HepG2 (cell line): ENCODE data around the gene FSCN2. TPM values are rescaled to one million over a fixed set of nuclear protein-coding genes. Genes with fewer than 3 reads are reported as not detected.

ENCODE experiments used
- ARNT ChIP-seq: fragments of 450-650 bp; IDR thresholded peaks from 2 replicates; pipeline ENCODE4 v1.6.1; 2017
- HOXA7 ChIP-seq: sonication (generic); formaldehyde crosslinking; IDR thresholded peaks from 2 replicates; pipeline ENCODE4 v1.8.1; 2022; ENCODE audit warnings: mild to moderate bottlenecking, missing genetic modification reagents, moderate library complexity
- IKZF4 ChIP-seq: sonication (generic); formaldehyde crosslinking; IDR thresholded peaks from 2 replicates; pipeline ENCODE4 v1.5.1; 2020; ENCODE audit warnings: borderline replicate concordance, mild to moderate bottlenecking, low read depth, missing genetic modification reagents; ENCODE audit errors: not compliant biosample characterization
- KLF13 ChIP-seq: sonication (generic); formaldehyde crosslinking; IDR thresholded peaks from 2 replicates; pipeline ENCODE4 v1.4.0; 2020; ENCODE audit warnings: mild to moderate bottlenecking, missing genetic modification reagents
- RARA ChIP-seq: IDR thresholded peaks from 2 replicates; pipeline ENCODE4 v1.6.1; 2016; ENCODE audit warnings: missing genetic modification reagents, missing compliant biosample characterization
- ZNF546 ChIP-seq: sonication (generic); formaldehyde crosslinking; conservative IDR thresholded peaks from 2 replicates; pipeline ENCODE4 v1.8.1; 2023; ENCODE audit warnings: mild to moderate bottlenecking, missing genetic modification reagents
- ZNF670 ChIP-seq: sonication (generic); formaldehyde crosslinking; IDR thresholded peaks from 2 replicates; pipeline ENCODE4 v1.8.0; 2022; ENCODE audit warnings: mild to moderate bottlenecking, missing genetic modification reagents, borderline replicate concordance
- polyA plus RNA-seq, 8 experiments: library from polyadenylated mRNA; depleted of rRNA in 3 of 8; stranded (reverse) in 7 of 8; unstranded in 1 of 8; fragments of >200 nt; fragmentation: Illumina TruSeq in 4 of 8; extraction: Trizol in 4 of 8; gene quantifications; 2 replicates each; pipeline versions ENCODE4 v1.2.1 to v1.2.3, GENCODE V29; 2011 to 2016; ENCODE audit warnings: low read depth in 4 of 8, missing spikeins in 1 of 8, mixed read lengths in 1 of 8; ENCODE audit not compliant: insufficient read depth in 1 of 8
- total RNA-seq, 5 experiments: library from RNA; depleted of rRNA; stranded (reverse); fragments of >200 nt; fragmentation: Illumina TruSeq; extraction: Trizol; gene quantifications; 2 replicates each; pipeline ENCODE4 v1.2.3, GENCODE V29; 2016; ENCODE audit warnings: low read depth in 1 of 5
- TF ChIP-seq, protein P1 (sequence below): sonication (generic); formaldehyde crosslinking; conservative IDR thresholded peaks from 2 replicates; pipeline ENCODE4 v1.4.0; 2020; ENCODE audit warnings: missing genetic modification reagents
- TF ChIP-seq, protein P2 (sequence below): sonication (generic); formaldehyde crosslinking; IDR thresholded peaks from 2 replicates; pipeline ENCODE4 v1.5.0; 2020; ENCODE audit warnings: mild to moderate bottlenecking, missing genetic modification reagents, borderline replicate concordance
- TF ChIP-seq, protein P3 (sequence below): sonication (generic); formaldehyde crosslinking; IDR thresholded peaks from 2 replicates; pipeline ENCODE4 v1.5.0; 2020; ENCODE audit warnings: mild to moderate bottlenecking, missing genetic modification reagents
- TF ChIP-seq, protein P4 (sequence below): sonication (generic); formaldehyde crosslinking; IDR thresholded peaks from 2 replicates; pipeline ENCODE4 v1.4.0; 2020; ENCODE audit warnings: missing genetic modification reagents

The FSCN2 gene
- total and polyA plus RNA-seq, 2 of the 13 experiments (the other 11 are each of a cell fraction or from before 2014, with no cell fraction given) = 0.09 TPM; not detected in 1

DNA sequence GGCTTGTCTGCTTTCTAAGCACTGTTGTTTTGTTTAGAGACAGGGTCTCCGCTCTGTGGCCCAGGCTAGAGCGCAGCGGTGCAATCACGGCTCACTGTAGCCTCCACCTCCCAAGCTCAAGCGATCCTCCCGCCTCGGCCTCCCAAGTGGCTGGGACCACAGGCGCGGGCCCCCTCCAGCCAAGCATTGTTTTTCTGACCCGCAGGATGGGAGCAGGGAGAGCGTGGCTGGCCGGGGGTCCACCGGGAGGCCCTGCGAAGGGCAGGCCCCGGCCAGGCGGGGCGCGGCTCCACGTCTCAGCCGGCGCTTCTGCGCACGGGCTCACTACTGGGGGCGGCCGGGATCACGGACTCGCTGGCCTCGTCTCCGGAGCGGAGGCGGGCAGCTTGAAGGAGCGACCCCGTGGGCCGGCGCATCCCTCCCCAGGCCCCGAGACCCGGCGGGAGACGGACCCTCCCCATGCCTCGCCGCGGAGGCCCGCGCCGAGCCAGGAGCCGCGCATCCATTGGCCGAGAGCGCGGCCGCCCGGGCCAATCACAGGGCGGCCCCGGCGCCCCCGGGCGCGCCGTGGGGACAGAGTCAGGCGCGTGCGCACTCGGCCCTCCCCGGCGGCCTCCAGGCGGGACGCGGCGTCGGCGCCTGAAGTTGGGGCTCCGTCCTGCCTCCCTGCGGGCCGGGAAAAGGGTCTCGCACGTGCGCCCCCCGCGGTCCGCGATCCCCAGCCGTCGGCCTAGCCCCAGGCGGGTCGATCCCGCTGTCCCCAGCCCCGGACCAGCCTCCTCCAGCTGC, 40.5 kb upstream of the FSCN2 start (continued):
- TF ChIP-seq, protein P1, sequence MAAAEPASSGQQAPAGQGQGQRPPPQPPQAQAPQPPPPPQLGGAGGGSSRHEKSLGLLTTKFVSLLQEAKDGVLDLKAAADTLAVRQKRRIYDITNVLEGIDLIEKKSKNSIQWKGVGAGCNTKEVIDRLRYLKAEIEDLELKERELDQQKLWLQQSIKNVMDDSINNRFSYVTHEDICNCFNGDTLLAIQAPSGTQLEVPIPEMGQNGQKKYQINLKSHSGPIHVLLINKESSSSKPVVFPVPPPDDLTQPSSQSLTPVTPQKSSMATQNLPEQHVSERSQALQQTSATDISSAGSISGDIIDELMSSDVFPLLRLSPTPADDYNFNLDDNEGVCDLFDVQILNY = peak; percentile 72
- TF ChIP-seq RARA = 0 out of 2 replicates have a peak, but pooled peaks have one; percentile 28
- TF ChIP-seq, protein P2, sequence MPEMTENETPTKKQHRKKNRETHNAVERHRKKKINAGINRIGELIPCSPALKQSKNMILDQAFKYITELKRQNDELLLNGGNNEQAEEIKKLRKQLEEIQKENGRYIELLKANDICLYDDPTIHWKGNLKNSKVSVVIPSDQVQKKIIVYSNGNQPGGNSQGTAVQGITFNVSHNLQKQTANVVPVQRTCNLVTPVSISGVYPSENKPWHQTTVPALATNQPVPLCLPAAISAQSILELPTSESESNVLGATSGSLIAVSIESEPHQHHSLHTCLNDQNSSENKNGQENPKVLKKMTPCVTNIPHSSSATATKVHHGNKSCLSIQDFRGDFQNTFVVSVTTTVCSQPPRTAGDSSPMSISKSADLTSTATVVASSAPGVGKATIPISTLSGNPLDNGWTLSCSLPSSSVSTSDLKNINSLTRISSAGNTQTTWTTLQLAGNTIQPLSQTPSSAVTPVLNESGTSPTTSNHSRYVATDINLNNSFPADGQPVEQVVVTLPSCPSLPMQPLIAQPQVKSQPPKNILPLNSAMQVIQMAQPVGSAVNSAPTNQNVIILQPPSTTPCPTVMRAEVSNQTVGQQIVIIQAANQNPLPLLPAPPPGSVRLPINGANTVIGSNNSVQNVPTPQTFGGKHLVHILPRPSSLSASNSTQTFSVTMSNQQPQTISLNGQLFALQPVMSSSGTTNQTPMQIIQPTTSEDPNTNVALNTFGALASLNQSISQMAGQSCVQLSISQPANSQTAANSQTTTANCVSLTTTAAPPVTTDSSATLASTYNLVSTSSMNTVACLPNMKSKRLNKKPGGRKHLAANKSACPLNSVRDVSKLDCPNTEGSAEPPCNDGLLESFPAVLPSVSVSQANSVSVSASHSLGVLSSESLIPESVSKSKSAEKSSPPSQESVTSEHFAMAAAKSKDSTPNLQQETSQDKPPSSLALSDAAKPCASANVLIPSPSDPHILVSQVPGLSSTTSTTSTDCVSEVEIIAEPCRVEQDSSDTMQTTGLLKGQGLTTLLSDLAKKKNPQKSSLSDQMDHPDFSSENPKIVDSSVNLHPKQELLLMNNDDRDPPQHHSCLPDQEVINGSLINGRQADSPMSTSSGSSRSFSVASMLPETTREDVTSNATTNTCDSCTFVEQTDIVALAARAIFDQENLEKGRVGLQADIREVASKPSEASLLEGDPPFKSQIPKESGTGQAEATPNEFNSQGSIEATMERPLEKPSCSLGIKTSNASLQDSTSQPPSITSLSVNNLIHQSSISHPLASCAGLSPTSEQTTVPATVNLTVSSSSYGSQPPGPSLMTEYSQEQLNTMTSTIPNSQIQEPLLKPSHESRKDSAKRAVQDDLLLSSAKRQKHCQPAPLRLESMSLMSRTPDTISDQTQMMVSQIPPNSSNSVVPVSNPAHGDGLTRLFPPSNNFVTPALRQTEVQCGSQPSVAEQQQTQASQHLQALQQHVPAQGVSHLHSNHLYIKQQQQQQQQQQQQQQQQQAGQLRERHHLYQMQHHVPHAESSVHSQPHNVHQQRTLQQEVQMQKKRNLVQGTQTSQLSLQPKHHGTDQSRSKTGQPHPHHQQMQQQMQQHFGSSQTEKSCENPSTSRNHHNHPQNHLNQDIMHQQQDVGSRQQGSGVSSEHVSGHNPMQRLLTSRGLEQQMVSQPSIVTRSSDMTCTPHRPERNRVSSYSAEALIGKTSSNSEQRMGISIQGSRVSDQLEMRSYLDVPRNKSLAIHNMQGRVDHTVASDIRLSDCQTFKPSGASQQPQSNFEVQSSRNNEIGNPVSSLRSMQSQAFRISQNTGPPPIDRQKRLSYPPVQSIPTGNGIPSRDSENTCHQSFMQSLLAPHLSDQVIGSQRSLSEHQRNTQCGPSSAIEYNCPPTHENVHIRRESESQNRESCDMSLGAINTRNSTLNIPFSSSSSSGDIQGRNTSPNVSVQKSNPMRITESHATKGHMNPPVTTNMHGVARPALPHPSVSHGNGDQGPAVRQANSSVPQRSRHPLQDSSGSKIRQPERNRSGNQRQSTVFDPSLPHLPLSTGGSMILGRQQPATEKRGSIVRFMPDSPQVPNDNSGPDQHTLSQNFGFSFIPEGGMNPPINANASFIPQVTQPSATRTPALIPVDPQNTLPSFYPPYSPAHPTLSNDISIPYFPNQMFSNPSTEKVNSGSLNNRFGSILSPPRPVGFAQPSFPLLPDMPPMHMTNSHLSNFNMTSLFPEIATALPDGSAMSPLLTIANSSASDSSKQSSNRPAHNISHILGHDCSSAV (CRISPR knock-in tag) = no peak
- TF ChIP-seq IKZF4 (CRISPR knock-in tag) = peak; percentile 90
- TF ChIP-seq HOXA7 (CRISPR knock-in tag) = no peak
- TF ChIP-seq, protein P3, sequence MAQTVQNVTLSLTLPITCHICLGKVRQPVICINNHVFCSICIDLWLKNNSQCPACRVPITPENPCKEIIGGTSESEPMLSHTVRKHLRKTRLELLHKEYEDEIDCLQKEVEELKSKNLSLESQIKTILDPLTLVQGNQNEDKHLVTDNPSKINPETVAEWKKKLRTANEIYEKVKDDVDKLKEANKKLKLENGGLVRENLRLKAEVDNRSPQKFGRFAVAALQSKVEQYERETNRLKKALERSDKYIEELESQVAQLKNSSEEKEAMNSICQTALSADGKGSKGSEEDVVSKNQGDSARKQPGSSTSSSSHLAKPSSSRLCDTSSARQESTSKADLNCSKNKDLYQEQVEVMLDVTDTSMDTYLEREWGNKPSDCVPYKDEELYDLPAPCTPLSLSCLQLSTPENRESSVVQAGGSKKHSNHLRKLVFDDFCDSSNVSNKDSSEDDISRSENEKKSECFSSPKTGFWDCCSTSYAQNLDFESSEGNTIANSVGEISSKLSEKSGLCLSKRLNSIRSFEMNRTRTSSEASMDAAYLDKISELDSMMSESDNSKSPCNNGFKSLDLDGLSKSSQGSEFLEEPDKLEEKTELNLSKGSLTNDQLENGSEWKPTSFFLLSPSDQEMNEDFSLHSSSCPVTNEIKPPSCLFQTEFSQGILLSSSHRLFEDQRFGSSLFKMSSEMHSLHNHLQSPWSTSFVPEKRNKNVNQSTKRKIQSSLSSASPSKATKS (CRISPR knock-in tag) = no peak
- TF ChIP-seq, protein P4, sequence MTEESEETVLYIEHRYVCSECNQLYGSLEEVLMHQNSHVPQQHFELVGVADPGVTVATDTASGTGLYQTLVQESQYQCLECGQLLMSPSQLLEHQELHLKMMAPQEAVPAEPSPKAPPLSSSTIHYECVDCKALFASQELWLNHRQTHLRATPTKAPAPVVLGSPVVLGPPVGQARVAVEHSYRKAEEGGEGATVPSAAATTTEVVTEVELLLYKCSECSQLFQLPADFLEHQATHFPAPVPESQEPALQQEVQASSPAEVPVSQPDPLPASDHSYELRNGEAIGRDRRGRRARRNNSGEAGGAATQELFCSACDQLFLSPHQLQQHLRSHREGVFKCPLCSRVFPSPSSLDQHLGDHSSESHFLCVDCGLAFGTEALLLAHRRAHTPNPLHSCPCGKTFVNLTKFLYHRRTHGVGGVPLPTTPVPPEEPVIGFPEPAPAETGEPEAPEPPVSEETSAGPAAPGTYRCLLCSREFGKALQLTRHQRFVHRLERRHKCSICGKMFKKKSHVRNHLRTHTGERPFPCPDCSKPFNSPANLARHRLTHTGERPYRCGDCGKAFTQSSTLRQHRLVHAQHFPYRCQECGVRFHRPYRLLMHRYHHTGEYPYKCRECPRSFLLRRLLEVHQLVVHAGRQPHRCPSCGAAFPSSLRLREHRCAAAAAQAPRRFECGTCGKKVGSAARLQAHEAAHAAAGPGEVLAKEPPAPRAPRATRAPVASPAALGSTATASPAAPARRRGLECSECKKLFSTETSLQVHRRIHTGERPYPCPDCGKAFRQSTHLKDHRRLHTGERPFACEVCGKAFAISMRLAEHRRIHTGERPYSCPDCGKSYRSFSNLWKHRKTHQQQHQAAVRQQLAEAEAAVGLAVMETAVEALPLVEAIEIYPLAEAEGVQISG (CRISPR knock-in tag) = no peak; the same call in 1 of the 2 replicates
- TF ChIP-seq KLF13 = no peak
- peak; percentile 92; the same call in 1 of the 2 replicates for TF ChIP-seq ZNF546 (CRISPR knock-in tag)
- no peak; the same call in 1 of the 2 replicates for TF ChIP-seq ZNF670 (CRISPR knock-in tag)
- no peak for TF ChIP-seq ARNT
